Nephron (organoid): ENCODE data around the gene LRRC19.
A peak's percentile ranks its signal among the peaks of the same experiment; 100 is the strongest.

ENCODE experiments used
- H3K27ac Mint-ChIP-seq, 3 experiments: 2 replicates each; pipeline ENCODE4 v1.8.0; 2020; ENCODE audit warnings: mixed read lengths in 3 of 3, mild to moderate bottlenecking in 2 of 3, moderate library complexity in 1 of 3
- H3K27me3 Mint-ChIP-seq: 2 replicates; pipeline ENCODE4 v1.8.0; 2021; ENCODE audit warnings: low read depth, mild to moderate bottlenecking, moderate library complexity, mixed read lengths
- H3K36me3 Mint-ChIP-seq: 2 replicates; pipeline ENCODE4 v1.8.0; 2020; ENCODE audit warnings: low read depth, mixed read lengths
- H3K4me1 Mint-ChIP-seq: 2 replicates; pipeline ENCODE4 v1.8.0; 2020; ENCODE audit warnings: mixed read lengths
- H3K4me3 Mint-ChIP-seq, 3 experiments: 2 replicates each; pipeline ENCODE4 v1.8.0; 2020; ENCODE audit warnings: mild to moderate bottlenecking in 3 of 3, mixed read lengths in 3 of 3, moderate library complexity in 2 of 3
- H3K9me3 Mint-ChIP-seq: 2 replicates; pipeline ENCODE4 v1.8.0; 2020; ENCODE audit warnings: mixed read lengths
- TF ChIP-seq, protein P1 (sequence below), 3 experiments: fragments of 200-600 bp; sonication (generic); IDR thresholded peaks; one replicate each; pipeline ENCODE4 v1.5.0; 2021; ENCODE audit warnings: antibody characterized with exemption in 3 of 3; ENCODE audit not compliant: unreplicated experiment in 3 of 3

LRRC19 gene

DNA sequence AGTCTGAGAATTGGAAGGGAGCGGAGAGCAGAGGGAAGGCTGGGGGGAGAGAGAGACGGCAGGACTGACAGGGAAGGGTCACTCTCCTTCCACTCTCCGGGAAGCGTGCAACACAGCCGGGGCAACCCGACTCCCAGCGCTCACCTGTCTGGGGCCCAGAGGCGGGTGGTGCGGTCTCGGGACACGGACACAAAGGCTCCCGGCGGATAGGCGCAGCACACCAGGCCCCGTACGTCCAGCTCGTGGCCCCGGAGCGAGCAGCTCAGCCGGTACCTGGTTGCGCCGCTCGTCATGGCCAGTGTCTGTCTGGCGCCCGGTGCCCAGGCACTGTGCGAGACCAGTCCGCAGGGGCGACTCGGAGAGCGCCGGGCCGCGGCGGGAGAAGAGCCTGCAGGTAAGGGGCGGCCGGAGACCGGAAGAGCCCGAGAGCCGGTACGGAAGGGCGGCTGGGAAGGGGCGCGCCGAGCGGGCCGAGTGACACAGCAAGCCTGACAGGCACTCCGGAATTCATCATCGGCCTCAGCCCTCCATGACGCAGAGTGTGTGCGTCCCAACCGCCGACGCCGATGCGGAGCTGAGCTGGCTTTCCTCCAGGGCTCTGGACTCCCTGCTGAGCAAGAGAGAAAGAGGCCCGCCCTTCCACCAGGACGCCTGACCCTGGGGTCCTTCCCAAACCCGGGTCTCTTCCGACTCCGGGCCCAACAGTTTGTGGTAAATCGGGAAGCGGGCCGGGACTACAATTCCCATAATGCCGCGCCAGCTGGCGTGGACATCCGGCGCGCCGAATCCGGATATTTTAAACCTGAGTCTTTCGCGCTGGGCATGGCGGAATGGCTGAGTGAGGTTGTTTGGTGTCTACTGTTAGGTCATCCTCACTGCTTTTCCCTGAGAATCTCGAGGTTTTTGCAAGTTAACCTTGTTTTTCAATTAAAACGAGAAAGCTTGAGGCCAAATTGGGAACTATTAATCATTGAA, 58.4 kb downstream of the LRRC19 start, which contains the start of gene PLAA:
Gene PLAA, minus strand, starts transcription at position 490 of the 975 bp plus-strand sequence. Its CDS starts 197 bp downstream, at position 293.
- Mint-ChIP-seq H3K4me3 (peak within 1 kb of the TSS; percentile 91 to 93 (median 91)), H3K27me3 (no peaks in the 10 kb centered on the region), H3K9me3 (no peaks in the 10 kb centered on the region), H3K4me1 (peaks cover 36% of the 10 kb centered on the region), H3K27ac (peak within 1 kb of the TSS; percentile 99 to 100 (median 100)), H3K36me3 (peaks cover 18% of the 10 kb centered on the region)
- TF ChIP-seq, protein P1, sequence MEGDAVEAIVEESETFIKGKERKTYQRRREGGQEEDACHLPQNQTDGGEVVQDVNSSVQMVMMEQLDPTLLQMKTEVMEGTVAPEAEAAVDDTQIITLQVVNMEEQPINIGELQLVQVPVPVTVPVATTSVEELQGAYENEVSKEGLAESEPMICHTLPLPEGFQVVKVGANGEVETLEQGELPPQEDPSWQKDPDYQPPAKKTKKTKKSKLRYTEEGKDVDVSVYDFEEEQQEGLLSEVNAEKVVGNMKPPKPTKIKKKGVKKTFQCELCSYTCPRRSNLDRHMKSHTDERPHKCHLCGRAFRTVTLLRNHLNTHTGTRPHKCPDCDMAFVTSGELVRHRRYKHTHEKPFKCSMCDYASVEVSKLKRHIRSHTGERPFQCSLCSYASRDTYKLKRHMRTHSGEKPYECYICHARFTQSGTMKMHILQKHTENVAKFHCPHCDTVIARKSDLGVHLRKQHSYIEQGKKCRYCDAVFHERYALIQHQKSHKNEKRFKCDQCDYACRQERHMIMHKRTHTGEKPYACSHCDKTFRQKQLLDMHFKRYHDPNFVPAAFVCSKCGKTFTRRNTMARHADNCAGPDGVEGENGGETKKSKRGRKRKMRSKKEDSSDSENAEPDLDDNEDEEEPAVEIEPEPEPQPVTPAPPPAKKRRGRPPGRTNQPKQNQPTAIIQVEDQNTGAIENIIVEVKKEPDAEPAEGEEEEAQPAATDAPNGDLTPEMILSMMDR (IDR thresholded peaks at IDR 0.05; ENCODE audit: unreplicated experiment in 3 of 3): no peak

DNA sequence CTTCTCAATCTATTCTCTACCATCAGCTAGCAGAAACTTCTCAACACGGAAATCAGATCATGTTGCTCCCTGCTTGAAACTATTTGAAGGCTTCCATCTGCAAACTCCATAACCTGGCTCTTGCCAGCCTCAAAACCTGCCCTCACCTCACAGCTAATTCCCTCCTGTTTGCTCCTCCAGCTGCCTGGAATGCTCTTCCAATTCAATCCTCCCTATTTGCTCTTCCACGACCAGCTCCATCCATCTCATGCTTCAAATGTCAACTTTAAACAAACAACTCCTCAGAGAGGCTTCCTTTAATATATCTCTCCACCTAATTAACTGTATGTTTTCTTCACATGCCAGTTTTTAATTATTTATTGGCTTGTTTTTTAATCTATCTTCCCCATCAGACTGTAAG, 59.9 kb downstream of the LRRC19 start:
- Mint-ChIP-seq H3K27me3 (no peaks in the 10 kb centered on the region), H3K9me3 (no peaks in the 10 kb centered on the region), H3K27ac (peak overlapping the region; percentile 99 to 100 (median 100)), H3K4me1 (peaks cover 36% of the 10 kb centered on the region), H3K4me3 (peak overlapping the region; percentile 91 to 93 (median 91)), H3K36me3 (peaks cover 28% of the 10 kb centered on the region)
- TF ChIP-seq, protein P1 (IDR thresholded peaks at IDR 0.05; ENCODE audit: unreplicated experiment in 3 of 3): no peak
